Stimulated activated CD4-positive, alpha-beta T cell treated with anti-CD3 and anti-CD28 coated beads, Interleukin-1b, Interleukin-23, amount 100 ng/mL, for 24 hours (primary cell): ENCODE results near the gene HSD17B7.
A peak's percentile ranks its signal among the peaks of the same experiment; 100 is the strongest.

Experiments used
- DNase-seq, 4 experiments: peaks; one replicate each; pipeline ENCODE4 v3.0.0-alpha.2; 2020; ENCODE audit warnings: low read depth in 4 of 4, low spot score in 1 of 4

The HSD17B7 gene

GRCh38 chr1:162854245-162854882 is 63.9 kb downstream of the HSD17B7 start:
- DNase-seq, result peak; percentile 14 to 30 (median 21)

GRCh38 chr1:162855461-162856150 is 65.1 kb downstream of the HSD17B7 start:
- DNase-seq, result no peak

GRCh38 chr1:162856260-162856659 is 65.8 kb downstream of the HSD17B7 start:
- no peak for DNase-seq

GRCh38 chr1:162857850-162858249 is 67.3 kb downstream of the HSD17B7 start:
- DNase-seq, result no peak

- no peak for DNase-seq
Observed at GRCh38 chr1:162859191-162859590, 68.7 kb downstream of the HSD17B7 start.

GRCh38 chr1:162861101-162861500 is 70.6 kb downstream of the HSD17B7 start, which contains the start of gene CCDC190:
TSS of gene CCDC190 (minus strand) at chr1:162861175. CDS start at chr1:162859646, 1,529 bp downstream.
- no peak for DNase-seq

GRCh38 chr1:162861625-162862024 is 71.1 kb downstream of the HSD17B7 start:
- no peak for DNase-seq
